Left ventricle myocardium inferior (tissue), 1 donor: Measurements from ENCODE around the gene IL13RA2. TPM values are rescaled to one million over a fixed set of nuclear protein-coding genes. Genes with fewer than 3 reads are reported as not detected.

ENCODE experiments used
- DNase-seq: peaks from one replicate; pipeline ENCODE4 v3.0.0-alpha.2; 2020
- H3K27ac ChIP-seq: fragments of 200-600 bp; replicated peaks from 2 replicates; pipeline ENCODE4 v1.8.0; 2021
- H3K27me3 ChIP-seq: fragments of 200-600 bp; 2 replicates; pipeline ENCODE4 v1.8.0; 2021; ENCODE audit warnings: low read depth
- H3K36me3 ChIP-seq: fragments of 200-600 bp; 2 replicates; pipeline ENCODE4 v1.8.0; 2021
- H3K4me1 ChIP-seq: fragments of 200-600 bp; 2 replicates; pipeline ENCODE4 v1.8.0; 2021
- H3K4me3 ChIP-seq: fragments of 200-600 bp; 2 replicates; pipeline ENCODE4 v1.8.0; 2021; ENCODE audit warnings: mild to moderate bottlenecking, moderate library complexity
- H3K9me3 ChIP-seq: fragments of 200-600 bp; replicated peaks from 2 replicates; pipeline ENCODE4 v1.8.0; 2021
- CTCF ChIP-seq: fragments of 200-600 bp; IDR thresholded peaks from 2 replicates; pipeline ENCODE4 v1.8.0; 2021; ENCODE audit warnings: antibody characterized with exemption, mild to moderate bottlenecking, borderline replicate concordance
- intact Hi-C: fragments of 100-400 bp; cut with micrococcal nuclease; formaldehyde crosslinking; loops from one replicate; pipeline ENCODE4 v1.11.0; 2022
- total RNA-seq: library from RNA; stranded (reverse); fragmentation: NEBNext Ultra II Directional; extraction: Animal tissue kit (Norgen Biotek cat#: 25700); gene quantifications from one replicate; pipeline ENCODE4 v1.2.1, GENCODE V29; 2021
- donor health status: DM: no; HTN: yes; CAD: no; lungs with severe emphysema.

IL13RA2 gene
- total RNA-seq, 1 donor from 2014 or later = not detected

GRCh38 chrX:114973013-114973412, 44.4 kb downstream of the IL13RA2 start:
- H3K27ac ChIP-seq = no peak overlapping the region
- no peaks in the 10 kb centered on the region for H3K27me3 ChIP-seq
- no peaks in the 10 kb centered on the region for H3K36me3 ChIP-seq
- DNase-seq = no peak
- H3K9me3 ChIP-seq = no peaks in the 10 kb centered on the region
- TF ChIP-seq CTCF = no peak
- no peaks in the 10 kb centered on the region for H3K4me1 ChIP-seq
- intact Hi-C loops = no loop called here
- H3K4me3 ChIP-seq = no peak overlapping the region

GRCh38 chrX:114970806-114971205, 46.6 kb downstream of the IL13RA2 start:
- TF ChIP-seq CTCF = no peak
- intact Hi-C loops = no loop called here
- Histone ChIP-seq H3K4me3 (no peak overlapping the region), H3K36me3 (no peaks in the 10 kb centered on the region), H3K27me3 (no peaks in the 10 kb centered on the region), H3K4me1 (no peaks in the 10 kb centered on the region), H3K27ac (no peak overlapping the region), H3K9me3 (no peaks in the 10 kb centered on the region)
- no peak for DNase-seq

GRCh38 chrX:114964374-114964773, 53.0 kb downstream of the IL13RA2 start:
- Histone ChIP-seq H3K27ac (no peak overlapping the region), H3K27me3 (no peaks in the 10 kb centered on the region), H3K9me3 (no peaks in the 10 kb centered on the region), H3K36me3 (no peaks in the 10 kb centered on the region), H3K4me3 (no peak overlapping the region), H3K4me1 (no peaks in the 10 kb centered on the region)
- intact Hi-C loops = no loop called here
- no peak for DNase-seq
- no peak for TF ChIP-seq CTCF

GRCh38 chrX:114962209-114962608, 55.2 kb downstream of the IL13RA2 start:
- Histone ChIP-seq H3K27ac (no peak overlapping the region), H3K27me3 (no peaks in the 10 kb centered on the region), H3K4me1 (no peaks in the 10 kb centered on the region), H3K9me3 (no peaks in the 10 kb centered on the region), H3K36me3 (no peaks in the 10 kb centered on the region), H3K4me3 (no peak overlapping the region)
- DNase-seq = no peak
- intact Hi-C loops = no loop called here
- TF ChIP-seq CTCF = no peak

GRCh38 chrX:114959729-114960128, 57.7 kb downstream of the IL13RA2 start:
- H3K36me3 ChIP-seq = no peaks in the 10 kb centered on the region
- peak; percentile 61 for TF ChIP-seq CTCF
- H3K4me1 ChIP-seq = no peaks in the 10 kb centered on the region
- H3K27me3 ChIP-seq = no peaks in the 10 kb centered on the region
- no peak for DNase-seq
- no peak overlapping the region for H3K4me3 ChIP-seq
- intact Hi-C loops = loop anchor here (10.0 kb wide), 1 partner anchor 335 kb away; no protein-coding TSS in a partner anchor
- H3K9me3 ChIP-seq = no peaks in the 10 kb centered on the region
- no peak overlapping the region for H3K27ac ChIP-seq

Other genes with a start within 250 kb of the IL13RA2 start
- gene RBMXL3, start 171.8 kb upstream of the IL13RA2 start, total RNA-seq = not detected
- gene LRCH2, start 216.5 kb upstream of the IL13RA2 start, total RNA-seq = 1.0 TPM